HG02759 (cell line): ENCODE results near the gene THAP7.
"Not testable (repeated sequence)": the region's sequence is repeated elsewhere in the genome, so short reads cannot be mapped to it uniquely, and the experiment has no call there.

Experiments
- ATAC-seq: cut with Tn5 transposase; IDR thresholded peaks from one replicate; pipeline ENCODE4 v1.9.1; 2021; ENCODE audit warnings: mild to moderate bottlenecking, moderate library complexity; ENCODE audit not compliant: unreplicated experiment

THAP7 gene, protein sequence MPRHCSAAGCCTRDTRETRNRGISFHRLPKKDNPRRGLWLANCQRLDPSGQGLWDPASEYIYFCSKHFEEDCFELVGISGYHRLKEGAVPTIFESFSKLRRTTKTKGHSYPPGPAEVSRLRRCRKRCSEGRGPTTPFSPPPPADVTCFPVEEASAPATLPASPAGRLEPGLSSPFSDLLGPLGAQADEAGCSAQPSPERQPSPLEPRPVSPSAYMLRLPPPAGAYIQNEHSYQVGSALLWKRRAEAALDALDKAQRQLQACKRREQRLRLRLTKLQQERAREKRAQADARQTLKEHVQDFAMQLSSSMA

DNA sequence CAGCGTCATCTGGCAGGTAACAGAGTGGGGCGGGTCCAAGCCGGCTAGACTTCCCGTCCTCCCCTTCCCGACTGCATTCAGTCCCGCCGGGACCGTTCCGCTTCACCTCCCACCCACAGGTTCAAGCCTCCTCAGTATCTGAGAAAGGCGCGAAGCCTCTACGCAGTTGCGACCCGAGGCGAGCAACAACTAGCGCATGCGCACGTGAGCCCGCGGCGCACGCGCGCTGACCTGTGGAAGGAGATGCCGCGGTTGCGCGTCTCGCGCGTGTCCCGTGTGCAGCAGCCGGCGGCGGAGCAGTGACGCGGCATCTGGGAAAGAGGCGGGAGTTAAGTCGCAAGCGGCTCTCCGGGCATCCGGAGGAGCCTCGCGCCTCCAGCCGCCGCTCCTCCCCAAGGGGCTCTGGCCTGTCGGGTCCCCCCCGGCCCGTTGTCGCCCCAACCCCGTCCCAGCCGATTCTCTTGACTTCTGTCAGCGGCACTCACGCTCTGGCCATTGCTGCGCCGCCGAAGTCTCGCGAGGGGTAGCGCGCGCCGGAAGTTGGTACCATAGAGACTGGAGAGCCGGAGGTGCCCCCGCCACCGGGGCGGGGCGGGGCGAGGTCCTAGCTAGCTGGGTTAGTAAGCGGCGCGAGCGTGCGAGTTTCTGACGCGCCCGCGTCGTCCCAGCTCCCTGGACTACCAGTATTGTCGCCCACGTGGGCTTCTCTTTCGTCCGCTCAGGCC lies at the start of gene THAP7:
Gene THAP7, minus strand, starts transcription at position 518 of the 725 bp plus-strand sequence. Its CDS starts 207 bp downstream, at position 311.
- peak; percentile 88 for ATAC-seq

DNA sequence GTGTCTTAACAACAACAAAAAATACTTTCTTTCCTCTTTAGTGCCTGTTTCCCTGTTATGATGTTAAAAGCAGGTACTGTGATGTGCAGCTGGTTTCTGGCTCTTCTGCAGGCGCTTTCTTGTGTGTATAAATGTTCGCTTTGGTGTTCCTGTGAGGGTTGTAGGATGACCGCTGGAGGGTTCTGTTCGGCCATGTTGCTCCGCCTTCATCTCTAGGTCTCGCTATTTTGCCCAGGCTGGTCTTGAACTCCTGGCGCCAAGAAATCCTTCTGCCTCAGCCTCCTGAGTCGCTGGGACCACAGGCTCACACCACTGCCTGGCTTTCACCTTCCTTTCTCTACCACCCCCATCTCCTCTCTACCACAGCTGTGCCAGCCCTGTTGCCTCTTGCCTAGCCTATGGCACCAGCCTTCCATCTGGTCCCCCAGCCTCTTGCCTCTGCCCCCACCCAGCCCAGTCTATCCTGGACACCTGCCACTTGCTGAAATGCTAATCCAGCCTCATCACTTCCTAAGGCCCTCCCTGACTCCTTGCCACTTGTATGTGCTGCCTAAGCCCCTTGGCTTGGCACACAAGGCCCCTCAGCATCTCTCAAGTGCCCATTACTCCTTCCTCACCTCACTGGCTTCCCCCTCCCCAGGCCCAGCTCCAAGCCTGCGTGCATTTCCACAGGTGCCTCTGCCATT lies 49.4 kb upstream of the THAP7 start:
- ATAC-seq = no peak

DNA sequence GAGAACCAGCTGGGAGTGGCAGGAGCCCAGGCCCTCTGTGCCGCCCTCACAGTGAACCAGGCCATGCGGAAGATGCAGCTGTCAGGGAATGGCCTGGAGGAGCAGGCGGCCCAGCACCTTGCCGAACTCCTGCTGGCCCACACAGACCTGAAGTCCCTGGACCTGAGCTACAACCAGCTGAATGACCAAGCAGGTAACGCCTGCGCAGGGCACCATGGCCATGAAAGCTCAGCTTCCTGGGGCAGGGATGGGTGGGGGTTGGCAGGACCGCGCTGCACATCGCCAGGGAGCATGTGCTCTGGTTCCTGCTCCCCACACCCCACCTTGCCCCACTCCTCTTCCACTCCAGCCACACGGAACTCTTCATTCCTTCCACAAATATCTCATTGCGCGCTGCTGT lies 47.0 kb upstream of the THAP7 start:
- ATAC-seq = not testable (repeated sequence)

DNA sequence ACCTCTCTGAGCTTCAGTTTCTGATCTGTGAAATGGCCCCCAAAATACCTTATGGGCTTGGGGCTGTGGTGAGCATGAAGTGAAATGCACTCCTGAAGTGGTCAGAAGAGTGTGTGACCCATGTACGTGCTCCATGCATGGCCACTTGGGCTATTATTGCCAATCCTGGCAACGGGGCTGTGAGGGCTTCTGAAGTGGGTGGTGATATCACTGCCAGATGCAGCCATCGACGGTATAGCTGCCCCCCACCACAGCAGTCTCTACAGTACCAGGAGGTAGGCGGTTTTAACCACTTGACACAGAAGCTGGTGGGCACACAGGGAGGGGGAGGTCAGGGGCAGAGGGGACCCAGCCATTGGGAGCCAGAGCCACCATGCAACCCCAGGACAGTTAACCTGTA lies 46.5 kb upstream of the THAP7 start:
- ATAC-seq = not testable (repeated sequence)

DNA sequence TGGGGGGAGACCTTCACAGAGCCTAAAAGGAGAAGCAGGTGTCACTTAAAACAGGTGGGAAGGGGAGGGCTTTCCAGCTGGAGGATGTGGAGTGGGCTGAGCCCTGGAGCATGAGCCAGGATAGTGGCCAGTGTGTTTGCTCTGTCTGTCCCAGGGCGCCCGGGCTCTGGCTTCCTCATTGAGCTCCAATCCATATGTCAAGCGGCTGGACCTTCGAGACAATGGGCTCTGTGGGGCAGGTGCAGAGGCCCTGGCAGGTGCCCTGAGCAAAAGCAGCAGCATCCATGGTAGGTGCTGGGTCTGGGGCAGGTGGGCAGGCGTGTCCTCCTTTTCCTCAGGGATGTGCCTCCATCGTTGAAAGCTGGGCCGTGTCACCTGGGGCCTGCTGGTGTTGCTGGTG lies 45.8 kb upstream of the THAP7 start:
- ATAC-seq = no peak

DNA sequence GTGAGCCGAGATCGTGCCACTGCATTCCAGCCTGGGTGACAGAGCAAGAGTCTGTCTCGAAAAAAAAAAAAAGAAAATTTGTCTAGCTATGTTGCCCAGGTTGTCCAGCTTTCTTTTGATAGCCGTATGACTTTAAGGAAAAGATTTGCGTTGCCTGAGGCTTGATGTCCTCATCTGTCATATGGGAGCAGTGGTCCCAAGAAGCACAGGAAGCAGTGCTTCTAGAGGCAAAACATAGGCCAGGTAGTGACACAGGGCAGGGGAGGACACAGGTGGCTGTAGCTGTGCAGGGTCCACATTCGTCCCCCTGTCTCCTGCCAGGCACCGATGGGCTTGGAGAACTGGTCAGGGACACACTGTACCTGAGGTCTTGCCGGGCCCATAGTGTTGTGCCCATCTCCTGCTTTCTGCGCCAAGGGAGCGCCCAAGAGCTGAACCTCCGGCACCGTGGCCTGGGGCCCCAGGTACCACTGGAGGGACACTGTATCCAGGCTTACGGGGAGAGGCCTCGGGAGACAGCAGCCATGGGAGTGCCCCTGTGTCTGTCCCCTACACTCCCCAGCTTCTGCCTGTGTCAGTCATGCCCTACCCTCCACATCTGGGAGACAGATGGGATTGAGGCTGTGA lies 45.2 kb upstream of the THAP7 start:
- no peak for ATAC-seq

DNA sequence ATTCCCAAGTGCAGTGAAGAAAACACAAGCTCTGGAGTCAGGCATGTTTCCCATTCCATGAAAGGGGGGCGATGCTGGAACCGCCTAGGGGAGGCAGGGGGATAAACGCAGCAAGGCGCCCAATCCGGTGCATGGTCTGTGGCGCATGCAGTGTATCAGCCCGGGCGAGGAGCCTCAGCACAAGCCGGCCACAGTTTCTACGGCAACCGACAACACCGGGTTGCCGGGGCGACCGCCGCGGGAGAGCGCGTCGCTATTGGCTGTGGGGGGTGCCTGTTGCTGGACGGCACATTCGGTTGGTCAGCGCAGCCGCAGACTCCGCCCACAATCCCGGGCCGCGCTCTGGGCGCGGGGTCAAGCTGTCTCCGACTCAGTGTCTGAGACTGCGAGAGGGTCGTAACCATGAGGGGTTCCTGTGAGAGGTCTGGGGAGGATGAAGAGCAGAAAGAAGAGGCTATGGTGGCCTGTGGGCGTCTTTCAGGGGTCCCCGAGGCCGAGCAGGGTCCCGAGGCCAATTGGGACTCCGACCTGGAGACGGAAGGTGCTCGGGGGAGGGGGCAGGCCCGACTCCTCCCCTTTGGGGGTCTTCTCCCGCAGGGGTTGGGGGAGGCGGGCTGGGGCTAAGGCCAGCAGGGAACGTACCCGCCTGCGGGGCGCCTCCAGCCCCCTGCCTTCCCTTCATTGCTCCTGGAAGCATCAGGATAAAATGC lies 43.8 kb upstream of the THAP7 start, which contains the start of gene LRRC74B:
Gene LRRC74B, plus strand, starts transcription at position 362 of the 710 bp plus-strand sequence. Its CDS starts 41 bp downstream, at position 403.
- ATAC-seq = peak; percentile 98

DNA sequence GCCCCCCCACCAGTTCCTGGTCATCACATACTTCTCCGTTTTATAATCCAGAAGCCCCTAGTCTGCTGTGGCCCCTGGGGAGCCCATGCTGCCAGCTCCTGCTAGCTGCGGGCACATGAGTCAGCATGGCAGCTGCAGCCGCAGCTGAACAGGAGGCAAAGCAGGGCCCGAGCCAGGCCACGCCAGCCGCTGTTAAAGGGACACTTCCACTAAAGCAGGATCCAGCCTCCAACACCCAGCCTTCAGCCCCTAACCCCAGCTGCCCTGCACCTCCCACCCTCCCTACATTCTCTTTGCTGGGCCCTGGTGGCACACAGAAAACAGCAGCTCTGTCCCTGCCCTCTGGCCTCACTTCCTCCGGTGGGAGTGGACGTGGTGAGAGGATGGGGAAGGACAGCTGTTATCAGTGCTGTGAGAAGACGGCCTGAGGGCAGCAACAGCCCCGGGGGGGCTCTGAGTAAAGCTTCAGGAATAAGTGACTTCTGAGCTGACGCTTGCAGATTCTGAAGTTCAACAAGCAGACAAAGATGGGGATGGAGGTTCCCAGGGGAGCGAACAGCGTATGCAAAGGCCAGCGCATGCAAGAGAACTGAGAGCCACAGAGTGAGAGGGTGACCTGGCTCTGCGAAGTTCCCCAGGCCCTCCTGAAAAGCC lies 43.1 kb upstream of the THAP7 start:
- ATAC-seq = no peak

DNA sequence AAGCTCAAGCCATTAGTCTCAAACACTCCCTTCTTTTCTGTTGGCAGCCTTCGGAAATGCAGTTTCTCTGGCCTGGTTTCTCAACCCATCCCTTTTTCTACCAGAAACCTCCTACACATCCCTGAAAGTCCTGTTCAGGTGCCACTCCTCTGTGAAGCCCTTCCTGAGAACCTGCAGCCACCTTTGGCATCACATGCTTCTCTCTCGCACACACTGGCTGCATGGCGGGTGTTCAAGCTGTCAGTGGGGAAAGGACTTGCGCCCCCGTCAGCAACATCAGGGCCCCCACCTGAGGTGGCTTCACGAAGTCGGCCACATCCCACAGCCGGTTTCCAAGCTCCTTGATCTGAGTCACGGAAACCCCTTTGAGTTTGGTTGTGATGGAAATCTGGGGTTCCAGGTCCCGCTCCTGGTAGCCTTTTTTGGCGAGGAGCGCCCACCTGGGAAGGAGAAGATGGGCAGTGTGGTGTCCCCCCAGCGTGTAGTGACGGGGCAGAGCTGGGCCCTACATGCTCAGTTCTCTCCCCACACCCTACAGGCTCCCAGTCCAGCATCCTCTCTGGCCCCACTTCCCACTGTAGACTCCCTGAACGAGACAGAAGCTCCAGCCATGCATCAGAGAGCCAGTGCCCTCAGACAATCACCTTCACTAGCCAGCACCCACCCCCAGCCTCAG lies 42.1 kb upstream of the THAP7 start:
- no peak for ATAC-seq

DNA sequence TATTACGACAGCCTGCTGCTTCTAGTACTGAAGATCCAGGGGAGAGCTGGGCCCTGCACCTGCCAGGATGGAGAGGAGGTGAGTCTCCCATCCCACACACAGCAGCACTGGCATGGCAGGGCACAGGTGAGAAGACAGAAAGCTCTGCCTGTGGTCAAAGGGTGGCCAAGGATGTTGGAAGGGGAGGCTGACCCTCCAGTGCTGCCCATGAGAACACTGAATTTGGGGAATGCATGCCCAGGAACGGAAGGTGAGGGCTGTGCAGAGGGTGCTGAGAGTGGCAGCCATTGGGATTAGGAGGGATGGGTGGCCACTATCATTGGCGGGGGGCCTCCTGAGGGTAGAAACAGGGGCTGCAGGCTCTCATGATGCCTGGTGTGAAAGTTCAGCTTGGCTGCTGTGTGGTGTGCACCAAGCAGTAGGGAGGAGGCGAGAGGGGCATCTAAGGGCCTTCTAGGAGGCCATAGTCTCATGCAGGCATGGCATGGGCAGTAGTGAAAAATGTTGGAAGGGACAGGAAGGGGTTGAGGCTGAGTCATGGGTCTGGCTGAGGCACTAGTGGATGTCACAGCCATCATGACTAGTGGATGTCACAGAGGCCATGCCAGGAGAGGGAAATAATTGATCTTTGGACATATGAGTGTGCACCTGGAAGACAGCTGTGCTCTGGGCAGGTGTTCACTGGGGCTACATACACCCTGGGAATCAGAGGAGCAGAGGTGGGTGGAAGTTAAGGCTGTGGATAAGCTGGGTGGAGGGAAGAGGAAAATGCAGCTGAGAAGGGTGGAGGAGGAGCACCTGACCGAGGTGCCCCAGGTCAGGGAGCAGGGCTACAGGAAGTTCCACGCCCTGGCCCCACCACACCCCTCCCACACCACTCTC lies 41.3 kb upstream of the THAP7 start:
- ATAC-seq = no peak

DNA sequence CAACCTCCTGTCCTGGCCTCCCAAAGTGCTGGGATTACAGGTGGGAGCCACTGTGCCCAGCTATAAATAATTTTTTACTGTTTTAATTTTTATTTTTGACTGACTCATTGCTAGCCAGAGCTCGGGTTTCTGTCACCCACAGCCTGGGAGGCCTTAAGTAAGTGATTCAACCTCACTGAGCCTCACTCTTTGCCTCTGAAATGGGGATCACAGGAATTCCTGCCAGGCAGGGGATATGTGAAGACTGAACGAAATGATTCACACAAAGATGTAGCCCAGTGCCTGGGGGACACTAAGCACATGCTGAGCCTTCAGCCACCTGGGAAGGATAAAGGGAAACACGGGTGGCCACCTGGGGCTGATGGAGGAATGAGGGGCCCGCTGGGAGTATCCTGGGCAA lies 40.0 kb upstream of the THAP7 start:
- no peak for ATAC-seq

DNA sequence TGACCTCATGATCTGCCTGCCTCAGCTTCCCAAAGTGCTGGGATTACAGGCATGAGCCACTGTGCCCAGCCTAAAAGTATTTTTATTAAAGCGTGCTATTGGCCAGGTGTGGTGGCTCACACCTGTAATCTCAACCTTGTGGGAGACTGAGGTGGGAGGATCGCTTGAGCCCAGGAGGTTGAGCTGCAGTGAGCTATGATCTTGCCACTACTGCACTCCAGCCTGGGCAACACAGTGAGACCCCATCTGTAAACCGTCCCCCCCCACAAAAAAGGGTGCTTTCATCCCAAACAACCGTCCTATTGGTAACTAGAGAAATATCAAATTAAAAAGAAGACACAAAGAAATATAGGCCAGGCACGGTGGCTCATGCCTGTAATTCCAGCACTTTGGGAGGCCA lies 37.2 kb upstream of the THAP7 start:
- ATAC-seq = not testable (repeated sequence)

DNA sequence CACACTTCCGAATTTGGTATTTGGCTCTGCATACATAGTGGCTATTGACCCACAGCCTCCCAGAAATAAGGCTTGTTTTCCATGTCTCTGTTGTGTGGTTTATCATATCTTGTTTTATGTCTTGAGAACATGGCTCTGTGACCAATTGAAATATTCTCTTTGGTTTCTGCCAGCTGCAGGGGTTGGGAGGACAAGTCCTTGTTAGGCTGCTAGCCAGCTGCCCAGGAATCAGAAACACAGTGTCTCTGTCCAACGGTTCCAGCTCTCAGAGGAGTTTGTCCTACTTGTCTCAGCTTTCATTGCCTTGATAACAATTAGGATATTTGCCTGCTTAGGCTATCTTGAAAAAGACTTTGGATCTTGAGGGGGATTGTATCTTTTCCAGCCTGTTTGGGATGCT lies 36.5 kb upstream of the THAP7 start:
- no peak for ATAC-seq

DNA sequence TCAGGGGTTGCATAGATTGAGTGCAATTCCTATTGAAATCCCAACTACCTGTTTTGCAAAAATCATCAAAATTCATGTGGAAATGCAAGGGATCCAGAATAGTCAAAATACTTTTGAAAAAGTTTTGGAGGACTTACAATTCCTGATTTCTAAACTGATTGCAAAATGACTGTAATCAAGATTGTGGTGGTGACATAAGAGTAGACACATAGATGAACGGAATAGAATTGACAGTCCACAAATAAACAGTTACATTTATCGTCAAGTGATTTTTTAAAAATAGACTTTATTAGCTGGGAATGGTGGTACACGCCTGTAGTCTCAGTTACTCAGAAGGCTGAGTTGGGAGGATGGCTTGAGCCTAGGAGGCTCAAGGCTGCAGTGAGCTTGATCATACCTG lies 33.1 kb upstream of the THAP7 start:
- no peak for ATAC-seq

DNA sequence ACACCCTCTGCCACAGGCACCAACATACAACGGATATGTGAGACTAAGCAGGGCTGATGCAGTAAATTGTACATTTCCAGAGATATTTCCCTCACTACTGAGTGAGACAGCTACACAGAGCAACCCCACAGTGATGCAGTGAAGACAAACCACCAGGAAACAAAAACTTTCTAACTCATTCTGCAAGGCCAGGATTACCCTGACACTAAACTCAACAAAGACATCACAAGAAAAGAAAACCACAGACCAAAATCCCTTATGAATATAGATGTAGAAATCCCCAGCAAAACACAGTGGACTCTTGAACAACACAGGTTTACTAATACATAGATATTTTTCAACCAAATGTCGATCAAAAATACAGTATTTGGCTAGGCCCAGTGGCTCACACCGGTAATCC lies 32.0 kb upstream of the THAP7 start:
- ATAC-seq = no peak

DNA sequence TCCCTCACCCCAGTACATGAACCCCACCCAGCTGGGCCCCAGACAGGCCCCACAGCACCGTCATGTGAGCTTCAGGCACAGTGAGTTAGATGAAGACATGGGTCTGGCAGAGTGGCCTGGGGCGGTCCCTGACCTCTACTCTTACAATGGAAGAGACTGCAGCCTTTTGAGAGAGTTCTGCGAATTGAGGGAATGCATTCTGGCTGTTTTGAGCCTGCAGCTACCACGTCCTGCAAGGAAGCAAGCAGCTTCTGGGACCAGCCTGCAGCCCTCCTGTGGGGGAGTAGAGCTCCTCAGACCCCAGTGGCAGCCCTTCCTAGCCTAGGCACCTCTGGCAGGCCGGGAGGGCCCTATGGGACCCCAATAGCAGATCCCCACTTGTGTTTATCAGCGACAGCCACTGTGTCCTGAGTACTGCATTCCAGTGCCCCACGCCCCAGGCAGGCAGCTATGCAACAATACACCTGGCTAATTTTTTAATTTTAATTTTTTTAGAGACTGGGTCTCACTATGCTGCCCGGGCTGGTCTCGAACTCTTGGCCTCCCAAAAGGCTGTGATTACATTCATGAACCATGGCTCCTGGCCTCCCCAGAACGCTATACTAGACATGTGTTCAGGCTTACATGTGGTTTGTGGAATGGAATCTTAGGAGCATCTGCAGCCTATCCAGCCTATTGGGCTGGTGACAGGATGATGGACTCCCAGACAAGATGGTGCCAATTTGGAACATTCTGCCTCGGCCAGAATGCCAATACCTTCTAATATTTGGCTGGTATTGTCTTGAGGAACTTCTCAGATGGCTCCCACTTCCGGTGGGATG lies 31.2 kb upstream of the THAP7 start:
- no peak for ATAC-seq

DNA sequence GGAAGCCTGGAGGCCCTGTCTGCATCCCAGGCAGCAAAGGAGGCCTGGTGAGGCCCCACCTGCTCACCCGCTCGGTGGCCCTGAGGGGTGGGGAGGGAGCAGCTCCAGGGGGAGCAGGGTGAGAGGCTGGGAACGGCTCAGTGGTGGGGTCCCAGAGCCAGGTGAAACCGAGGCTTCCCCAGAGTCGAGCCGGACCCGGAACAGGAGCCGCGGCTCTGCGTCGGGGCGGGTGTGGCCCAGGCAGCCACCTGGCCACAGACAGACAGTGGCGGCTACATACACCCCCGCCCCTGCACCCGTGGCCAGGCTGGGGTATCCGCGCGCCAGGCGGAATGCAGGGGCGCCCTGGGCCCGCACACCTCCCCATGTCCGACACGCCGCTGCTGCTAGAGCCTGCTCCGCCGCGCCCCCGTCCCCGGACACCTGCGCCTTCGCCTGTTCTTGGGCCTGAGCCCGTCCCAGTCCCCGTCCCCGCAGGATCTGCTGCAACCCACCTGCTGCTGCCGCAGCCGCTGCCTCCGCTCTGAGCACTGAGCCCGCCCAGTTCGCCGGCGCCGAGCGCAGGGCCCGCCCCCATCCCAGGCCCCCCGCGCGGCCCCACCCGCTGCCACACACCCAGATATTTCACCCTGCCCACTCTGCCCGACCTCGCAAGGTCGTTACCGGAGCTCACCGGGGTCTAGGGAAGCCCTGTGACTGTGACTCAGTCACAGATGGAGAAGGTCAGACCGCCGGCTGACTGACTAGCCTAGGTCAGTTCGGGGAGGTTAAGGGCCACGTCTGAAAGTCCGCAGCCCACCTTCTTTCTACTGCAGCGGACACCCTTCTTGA lies 30.3 kb upstream of the THAP7 start, which contains the start of gene SLC7A4:
Gene SLC7A4, minus strand, starts transcription at position 525 of the 831 bp plus-strand sequence. CDS start 749 bp downstream, outside the sequence.
- ATAC-seq = no peak
